K562 (cell line): Measurements from ENCODE around the gene QRFPR. TPM values are rescaled to one million over a fixed set of nuclear protein-coding genes. Genes with fewer than 3 reads are reported as not detected.

Experiments used
- ATAC-seq: fragments of 200-7000 bp; cut with Tn5 transposase; 3 replicates; pipeline ENCODE4 v1.9.1; 2020; ENCODE audit warnings: moderate library complexity
- BruUV-seq: library from RNA; stranded (reverse); fragments of 400-500 nt; replicated peaks from 2 replicates; lab custom pipeline; 2021; lab: Mats Ljungman, UMichigan
- CTCF ChIA-PET: fragments of 300-600 bp; formaldehyde crosslinking; extraction: SDS; loops from one replicate; lab custom pipeline; 2021; ENCODE audit warnings: low intra/inter-chr PET ratio; lab: Yijun Ruan, JAX
- POLR2A ChIA-PET: fragments of 300-600, 350-650 bp; sonication (Branson Sonifier 250); formaldehyde crosslinking; extraction: SDS; loops from one replicate; lab custom pipeline; 2021; ENCODE audit warnings: antibody characterized with exemption, inconsistent platforms; lab: Yijun Ruan, JAX
- DNase-seq, 4 experiments: peaks; one replicate each; pipeline versions ENCODE4 v3.0.0 to v3.0.0-alpha.2; 2011 to 2018; ENCODE audit warnings: low spot score in 3 of 4, mixed read lengths in 3 of 4; ENCODE audit errors: extremely low read depth in 1 of 4
- FAIRE-seq: peaks from 2 replicates; lab custom pipeline; 2011; peaks lifted over from hg19 to GRCh38; lab: Jason Lieb, UNC
- H2AFZ ChIP-seq: 2 replicates; pipeline ENCODE4 v1.6.0; 2011; ENCODE audit warnings: low read depth, low read length, control low read depth, inconsistent platforms
- H3K27ac ChIP-seq: fragments of 200-600 bp; 3 replicates; pipeline ENCODE4 v1.8.0; 2011; ENCODE audit warnings: low read depth, mild to moderate bottlenecking, control low read depth, inconsistent platforms, low read length, moderate library complexity, mixed read lengths; ENCODE audit errors: extremely low read depth
- H3K27me3 ChIP-seq, 2 experiments: fragments of 300-600 bp in 1 of 2; 2 replicates in 1 of 2; 3 replicates in 1 of 2; pipeline versions ENCODE4 v1.6.0 to v1.8.0; 2011; ENCODE audit warnings: inconsistent platforms in 2 of 2, low read length in 2 of 2, mild to moderate bottlenecking in 1 of 2, mixed read lengths in 1 of 2, moderate library complexity in 1 of 2; ENCODE audit not compliant: control insufficient read depth in 2 of 2, insufficient read depth in 2 of 2
- H3K36me3 ChIP-seq: fragments of 300-600 bp; 3 replicates; pipeline ENCODE4 v1.8.0; 2011; ENCODE audit warnings: mild to moderate bottlenecking, low read length, inconsistent platforms; ENCODE audit not compliant: control insufficient read depth, insufficient read depth
- H3K4me1 ChIP-seq, 2 experiments: fragments of 200-600 bp in 1 of 2; replicated peaks in 1 of 2; 2 replicates in 1 of 2; 3 replicates in 1 of 2; pipeline versions ENCODE4 v1.5.1 to v1.8.0; 2011; ENCODE audit warnings: inconsistent platforms in 2 of 2, low read length in 2 of 2, mild to moderate bottlenecking in 1 of 2, mixed read lengths in 1 of 2, moderate library complexity in 1 of 2; ENCODE audit not compliant: control insufficient read depth in 2 of 2, insufficient read depth in 2 of 2
- H3K4me2 ChIP-seq: 2 replicates; pipeline ENCODE4 v1.6.1; 2011; ENCODE audit warnings: low read length, control low read depth, inconsistent platforms, mixed read lengths; ENCODE audit not compliant: insufficient read depth
- H3K4me3 ChIP-seq: fragments of 200-600 bp; sonication (generic), shearing (Covaris generic); 2 replicates; pipeline ENCODE4 v1.5.1; 2016; ENCODE audit warnings: control low read depth, inconsistent platforms
- H3K79me2 ChIP-seq: fragments of 200-600 bp; 3 replicates; pipeline ENCODE4 v1.8.0; 2011; ENCODE audit warnings: low read length, inconsistent platforms; ENCODE audit not compliant: control insufficient read depth, insufficient read depth
- H3K9ac ChIP-seq, 2 experiments: 2 replicates each; pipeline versions ENCODE4 v1.6.0 to v1.6.1; 2011; ENCODE audit warnings: low read depth in 2 of 2, low read length in 2 of 2, control low read depth in 1 of 2, inconsistent platforms in 1 of 2, mild to moderate bottlenecking in 1 of 2, mixed read lengths in 1 of 2; ENCODE audit not compliant: insufficient read depth in 1 of 2
- H3K9me1 ChIP-seq: one replicate; pipeline ENCODE4 v1.6.0; 2011; ENCODE audit warnings: inconsistent platforms, mild to moderate bottlenecking, low read length, moderate library complexity; ENCODE audit not compliant: control insufficient read depth, insufficient read depth
- H3K9me3 ChIP-seq: replicated peaks from 2 replicates; pipeline ENCODE4 v1.5.1; 2011; ENCODE audit warnings: low read depth, low read length, inconsistent platforms; ENCODE audit not compliant: control insufficient read depth, insufficient read depth
- H4K20me1 ChIP-seq: replicated peaks from 2 replicates; pipeline ENCODE4 v1.6.1; 2011; ENCODE audit warnings: low read length, inconsistent platforms, mixed read lengths; ENCODE audit not compliant: control insufficient read depth, insufficient read depth
- AFF1 ChIP-seq, 2 experiments: fragments of 450-650 bp; IDR thresholded peaks; 2 replicates each; pipeline ENCODE4 v1.6.1; 2018; ENCODE audit warnings: mild to moderate bottlenecking in 2 of 2, low read depth in 1 of 2; ENCODE audit not compliant: partially characterized antibody in 2 of 2
- ARID1B ChIP-seq: fragments of 450-650 bp; IDR thresholded peaks from 2 replicates; pipeline ENCODE4 v1.6.1; 2016; ENCODE audit warnings: antibody characterized with exemption, mild to moderate bottlenecking, inconsistent platforms
- ATF4 ChIP-seq: fragments of 450-650 bp; formaldehyde crosslinking; IDR thresholded peaks from 2 replicates; pipeline ENCODE4 v1.4.0; 2022; ENCODE audit warnings: mild to moderate bottlenecking, moderate library complexity
- DIDO1 ChIP-seq: fragments of 450-650 bp; IDR thresholded peaks from 2 replicates; pipeline ENCODE4 v1.6.1; 2016; ENCODE audit warnings: low read depth, missing biosample characterization, missing genetic modification characterization
- MAFF ChIP-seq: IDR thresholded peaks from 2 replicates; pipeline ENCODE4 v1.6.1; 2012; ENCODE audit warnings: low read length, improper control_type of control experiment
- MTA2 ChIP-seq: fragments of 450-650 bp; IDR thresholded peaks from 2 replicates; pipeline ENCODE4 v1.6.1; 2016; ENCODE audit warnings: low read depth
- PCBP2 ChIP-seq: fragments of 200-400 bp; formaldehyde crosslinking; IDR thresholded peaks from 2 replicates; pipeline ENCODE4 v1.6.1; 2018; ENCODE audit warnings: low read length, low read depth, mild to moderate bottlenecking, moderate library complexity; ENCODE audit not compliant: poor library complexity, severe bottlenecking
- PREB ChIP-seq: sonication (generic); formaldehyde crosslinking; IDR thresholded peaks from 2 replicates; pipeline ENCODE4 v1.8.1; 2023; ENCODE audit warnings: mild to moderate bottlenecking, missing genetic modification reagents
- SRF ChIP-seq, 2 experiments: fragments of 250-450, 450-650 bp in 1 of 2; sonication (Bioruptor Pico) in 1 of 2; sonication (generic) in 1 of 2; formaldehyde crosslinking; IDR thresholded peaks; 2 replicates each; pipeline versions ENCODE4 v1.5.0 to v1.5.1; 2020 to 2022; ENCODE audit warnings: mild to moderate bottlenecking in 1 of 2, missing genetic modification reagents in 1 of 2
- SRSF7 ChIP-seq: fragments of 200-400 bp; formaldehyde crosslinking; optimal IDR thresholded peaks from 2 replicates; pipeline ENCODE3; 2017; ENCODE audit warnings: mild to moderate bottlenecking, low read depth, low read length
- ZKSCAN3 ChIP-seq: fragments of 250-450 bp; sonication (Bioruptor Pico); IDR thresholded peaks from 2 replicates; pipeline ENCODE4 v1.4.0; 2020
- WGBS: fragments of 100-300 bp; shearing (Covaris generic); methylation state at CpG from one replicate; pipeline ENCODE4 v1.1.6; 2016; ENCODE audit warnings: low coverage, mixed read lengths; ENCODE audit not compliant: insufficient coverage; ENCODE audit errors: missing lambda C conversion rate; 5-methylcytosine and 5-hydroxymethylcytosine counted together
- in situ Hi-C: fragments of 300-500 bp; cut with MboI; formaldehyde crosslinking; loops from 4 replicates; pipeline ENCODE4 v1.15.0; 2018; ENCODE audit warnings: inconsistent platforms, mixed read lengths
- intact Hi-C: fragments of 100-400 bp; cut with micrococcal nuclease; formaldehyde crosslinking; loops from 2 replicates; pipeline ENCODE4 v1.14.2; 2022
- polyA plus RNA-seq, 8 experiments: library from polyadenylated mRNA; depleted of rRNA in 4 of 8; stranded (reverse) in 5 of 8; unstranded in 3 of 8; fragments of >200 nt; fragmentation: Nextera tagmentation in 2 of 8; fragmentation: Illumina TruSeq in 1 of 8; extraction: Ambion mirVana in 2 of 8; extraction: Trizol in 1 of 8; gene quantifications; 2 replicates each; pipeline versions ENCODE4 v1.2.1 to v1.2.3, GENCODE V29; 2011 to 2014; ENCODE audit warnings: inconsistent platforms in 1 of 8, missing spikeins in 1 of 8
- total RNA-seq, 7 experiments: library from RNA; depleted of rRNA in 6 of 7; stranded (reverse); fragments of >200 nt in 6 of 7; fragmentation: Illumina TruSeq in 2 of 7; extraction: Trizol in 2 of 7; gene quantifications; 2 replicates each; pipeline versions ENCODE4 v1.2.1 to v1.2.3, GENCODE V29; 2011 to 2021; ENCODE audit warnings: low replicate concordance in 1 of 7

The QRFPR gene
- total and polyA plus RNA-seq, 9 of the 15 experiments (the other 6 are each of a cell fraction or from before 2014, with no cell fraction given) = not detected

- Histone ChIP-seq H3K36me3 (no peaks in the 10 kb centered on the region), H2AFZ (no peak overlapping the region), H3K4me1 (no peaks in the 10 kb centered on the region), H3K27me3 (no peaks in the 10 kb centered on the region), H3K4me2 (no peak overlapping the region), H3K9me3 (no peaks in the 10 kb centered on the region), H3K27ac (no peak overlapping the region), H3K9ac (no peak overlapping the region), H3K4me3 (no peak overlapping the region), H3K79me2 (no peaks in the 10 kb centered on the region), H3K9me1 (no peaks in the 10 kb centered on the region), H4K20me1 (no peaks in the 10 kb centered on the region)
- 8% methylated on average over 1 of the region's 1 CpG for WGBS
- ChIA-PET CTCF (no interaction called here), POLR2A (no interaction called here)
- BruUV-seq = no TSS peak
- ATAC-seq (no peak), FAIRE-seq (no peak), DNase-seq (no peak)
- in situ Hi-C loops (no loop called here), intact Hi-C loops (no loop called here)
- TF ChIP-seq SRSF7 (no peak), MAFF (no peak)
Observed at GRCh38 chr4:121344098-121344497, 36.7 kb downstream of the QRFPR start.

- DNase-seq = no peak
- in situ Hi-C loops = no loop called here
- CTCF ChIA-PET = no interaction called here
- BruUV-seq = no TSS peak
- H3K36me3 ChIP-seq = no peaks in the 10 kb centered on the region
- H3K79me2 ChIP-seq = no peaks in the 10 kb centered on the region
- no peak overlapping the region for H3K27ac ChIP-seq
- WGBS = 4% methylated on average over 2 of the region's 2 CpGs
- ATAC-seq = no peak
- POLR2A ChIA-PET = no interaction called here
- intact Hi-C loops = no loop called here
- no peaks in the 10 kb centered on the region for H3K27me3 ChIP-seq
- no peaks in the 10 kb centered on the region for H4K20me1 ChIP-seq
- H3K4me2 ChIP-seq = no peak overlapping the region
- no peak overlapping the region for H3K9ac ChIP-seq
- H3K4me3 ChIP-seq = no peak overlapping the region
- no peak overlapping the region for H2AFZ ChIP-seq
- no peaks in the 10 kb centered on the region for H3K4me1 ChIP-seq
- TF ChIP-seq MTA2 (no peak), AFF1 (IDR thresholded peaks at IDR 0.05; ENCODE audit: low read depth in 1 of 2, partially characterized antibody in 2 of 2) (no peak), ATF4 (no peak), SRF (CRISPR knock-in tag; IDR thresholded peaks at IDR 0.05) (no peak), PREB (no peak), ARID1B (no peak), PCBP2 (no peak), DIDO1 (tag) (no peak), ZKSCAN3 (no peak)
- no peaks in the 10 kb centered on the region for H3K9me1 ChIP-seq
- H3K9me3 ChIP-seq = no peaks in the 10 kb centered on the region
- FAIRE-seq = no peak
Observed at GRCh38 chr4:121340247-121340646, 40.6 kb downstream of the QRFPR start.
